GM18858 (cell line): ENCODE data around the gene PPP1R36.
"Not testable (repeated sequence)": the region's sequence is repeated elsewhere in the genome, so short reads cannot be mapped to it uniquely, and the experiment has no call there.

Experiments used
- ATAC-seq: cut with Tn5 transposase; IDR thresholded peaks from one replicate; pipeline ENCODE4 v1.9.1; 2021; ENCODE audit not compliant: unreplicated experiment

The PPP1R36 gene

GRCh38 chr14:64563696-64564095 lies 13.9 kb downstream of the PPP1R36 start:
- ATAC-seq, result no peak

GRCh38 chr14:64566651-64567122 lies 16.9 kb downstream of the PPP1R36 start:
- no peak for ATAC-seq

GRCh38 chr14:64569138-64569631 lies 19.4 kb downstream of the PPP1R36 start:
- no peak for ATAC-seq

- ATAC-seq, result not testable (repeated sequence)
Observed at GRCh38 chr14:64569646-64570045, 19.9 kb downstream of the PPP1R36 start.

- no peak for ATAC-seq
Observed at GRCh38 chr14:64572386-64573104, 22.8 kb downstream of the PPP1R36 start.

- no peak for ATAC-seq
Observed at GRCh38 chr14:64573109-64573508, 23.3 kb downstream of the PPP1R36 start.

GRCh38 chr14:64574371-64575107 lies 24.8 kb downstream of the PPP1R36 start:
- ATAC-seq, result no peak

GRCh38 chr14:64577211-64577610 lies 27.4 kb downstream of the PPP1R36 start:
- ATAC-seq, result no peak

GRCh38 chr14:64580467-64580866 lies 30.7 kb downstream of the PPP1R36 start:
- no peak for ATAC-seq

GRCh38 chr14:64581363-64581762 lies 31.6 kb downstream of the PPP1R36 start:
- ATAC-seq, result no peak

GRCh38 chr14:64581817-64582216 lies 32.1 kb downstream of the PPP1R36 start:
- no peak for ATAC-seq

GRCh38 chr14:64584190-64584589 lies 34.4 kb downstream of the PPP1R36 start:
- no peak for ATAC-seq

GRCh38 chr14:64591809-64592208 lies 42.0 kb downstream of the PPP1R36 start:
- no peak for ATAC-seq

GRCh38 chr14:64594438-64594837 lies 44.7 kb downstream of the PPP1R36 start:
- no peak for ATAC-seq

- ATAC-seq, result peak; percentile 68
Observed at GRCh38 chr14:64598404-64598803, 48.6 kb downstream of the PPP1R36 start.

- ATAC-seq, result no peak
Observed at GRCh38 chr14:64601571-64601970, 51.8 kb downstream of the PPP1R36 start.

GRCh38 chr14:64602826-64603225 lies 53.1 kb downstream of the PPP1R36 start:
- ATAC-seq, result no peak

GRCh38 chr14:64604001-64604400 lies 54.2 kb downstream of the PPP1R36 start:
- ATAC-seq, result no peak

- ATAC-seq, result no peak
Observed at GRCh38 chr14:64604881-64605280, 55.1 kb downstream of the PPP1R36 start.

- no peak for ATAC-seq
Observed at GRCh38 chr14:64605926-64606685, 56.3 kb downstream of the PPP1R36 start.

GRCh38 chr14:64610049-64610746 lies 60.4 kb downstream of the PPP1R36 start:
- no peak for ATAC-seq
